NK-92 (cell line): ENCODE results near the gene USP7.
"Not testable (repeated sequence)": the region's sequence is repeated elsewhere in the genome, so short reads cannot be mapped to it uniquely, and the experiment has no call there.

ENCODE experiments used
- DNase-seq: peaks from one replicate; lab custom pipeline; 2025; ENCODE audit not compliant: unreplicated experiment; lab: John Stamatoyannopoulos, UW

USP7 gene

GRCh38 chr16:8963821-8964441, at the start of gene USP7:
TSS of gene USP7 (minus strand) at chr16:8963906. CDS start at chr16:8963285, 621 bp downstream.
- no peak for DNase-seq

- no peak for DNase-seq
These were observed 49.8 kb upstream of the USP7 start for GRCh38 chr16:9013508-9013864.

- no peak for DNase-seq
These were observed 49.3 kb upstream of the USP7 start for GRCh38 chr16:9012848-9013507.

GRCh38 chr16:9012330-9012729, 48.6 kb upstream of the USP7 start:
- no peak for DNase-seq

GRCh38 chr16:9008601-9009260, 45.0 kb upstream of the USP7 start:
- no peak for DNase-seq

- DNase-seq = no peak
These were observed 43.6 kb upstream of the USP7 start for GRCh38 chr16:9007177-9007794.

- DNase-seq = no peak
These were observed 40.5 kb upstream of the USP7 start for GRCh38 chr16:9004183-9004582.

- DNase-seq = no peak
These were observed 40.1 kb upstream of the USP7 start for GRCh38 chr16:9003763-9004162.

- DNase-seq = no peak
These were observed 39.6 kb upstream of the USP7 start for GRCh38 chr16:9003322-9003721.

- no peak for DNase-seq
These were observed 38.3 kb upstream of the USP7 start for GRCh38 chr16:9002042-9002441.

- DNase-seq = no peak
These were observed 37.0 kb upstream of the USP7 start for GRCh38 chr16:9000664-9001063.

- DNase-seq = no peak
These were observed 36.1 kb upstream of the USP7 start for GRCh38 chr16:8999800-9000199.

GRCh38 chr16:8998108-8998507, 34.4 kb upstream of the USP7 start:
- no peak for DNase-seq

GRCh38 chr16:8996891-8997290, 33.2 kb upstream of the USP7 start:
- no peak for DNase-seq

- DNase-seq = no peak
These were observed 26.7 kb upstream of the USP7 start for GRCh38 chr16:8990445-8990844.

GRCh38 chr16:8989099-8989878, 25.6 kb upstream of the USP7 start:
- no peak for DNase-seq

- no peak for DNase-seq
These were observed 23.1 kb upstream of the USP7 start for GRCh38 chr16:8986818-8987191.

- DNase-seq = no peak
These were observed 22.4 kb upstream of the USP7 start for GRCh38 chr16:8986111-8986510.

- DNase-seq = no peak
These were observed 19.1 kb upstream of the USP7 start for GRCh38 chr16:8982816-8983215.

- not testable (repeated sequence) for DNase-seq
These were observed 18.2 kb upstream of the USP7 start for GRCh38 chr16:8981901-8982300.

GRCh38 chr16:8976189-8976588, 12.5 kb upstream of the USP7 start:
- DNase-seq = not testable (repeated sequence)
